Lung (tissue), 12 donors: ENCODE measurements around the gene FBXW10B. TPM values are rescaled to one million over a fixed set of nuclear protein-coding genes. Genes with fewer than 3 reads are reported as not detected.

Source experiments
- ATAC-seq: fragments of 200-7000 bp; cut with Tn5 transposase; one replicate; pipeline ENCODE4 v1.9.1; 2020; ENCODE audit warnings: moderate number of reproducible peaks; ENCODE audit not compliant: insufficient read depth, low FRiP score
- DNase-seq, 3 donors: peaks; one replicate each; pipeline ENCODE4 v3.0.0-alpha.2; 2013 to 2017
- H3K27ac ChIP-seq, 2 donors: one replicate each; pipeline ENCODE4 v1.5.1; 2013; ENCODE audit warnings: mild to moderate bottlenecking in 2 of 2, moderate library complexity in 2 of 2, control low read depth in 1 of 2, inconsistent platforms in 1 of 2, low read depth in 1 of 2, low read length in 1 of 2
- H3K27me3 ChIP-seq, 3 donors: one replicate each; pipeline ENCODE4 v1.5.1; 2013; ENCODE audit warnings: low read length in 2 of 3; ENCODE audit not compliant: control insufficient read depth in 3 of 3, insufficient read depth in 3 of 3
- H3K36me3 ChIP-seq, 4 donors: one replicate each; pipeline ENCODE4 v1.5.1; 2013; ENCODE audit warnings: low read length in 4 of 4, mild to moderate bottlenecking in 1 of 4, moderate library complexity in 1 of 4; ENCODE audit not compliant: control insufficient read depth in 4 of 4, insufficient read depth in 4 of 4
- H3K4me1 ChIP-seq, 5 donors: one replicate each; pipeline ENCODE4 v1.5.1; 2013; ENCODE audit warnings: low read length in 5 of 5, mild to moderate bottlenecking in 2 of 5, moderate library complexity in 1 of 5; ENCODE audit not compliant: control insufficient read depth in 5 of 5, insufficient read depth in 5 of 5
- H3K4me3 ChIP-seq: one replicate; pipeline ENCODE4 v1.5.1; 2013; ENCODE audit warnings: mild to moderate bottlenecking, control low read depth, moderate library complexity
- H3K9ac ChIP-seq, 2 donors: one replicate each; pipeline ENCODE4 v1.5.1; 2013; ENCODE audit warnings: low read length in 2 of 2, control low read depth in 1 of 2; ENCODE audit not compliant: insufficient read depth in 1 of 2
- H3K9me3 ChIP-seq, 4 donors: one replicate each; pipeline ENCODE4 v1.5.1; 2013; ENCODE audit warnings: low read length in 3 of 4, mild to moderate bottlenecking in 1 of 4, moderate library complexity in 1 of 4; ENCODE audit not compliant: control insufficient read depth in 4 of 4, insufficient read depth in 3 of 4
- WGBS, 2 donors: extraction: QIAGEN DNeasy Blood & Tissue Kit; methylation state at CpG; one replicate each; pipeline ENCODE4 v1.1.7; 2013; 5-methylcytosine and 5-hydroxymethylcytosine counted together
- polyA plus RNA-seq, 2 donors: library from polyadenylated mRNA; stranded (reverse); fragments of 200-250 nt; gene quantifications; one replicate each; pipeline ENCODE4 v1.2.1, GENCODE V29; 2013
- total RNA-seq, 2 donors: library from RNA; depleted of rRNA in 1 of 2; stranded (reverse); fragments of >200 nt in 1 of 2; gene quantifications; one replicate each; pipeline ENCODE4 v1.2.1, GENCODE V29; 2014 to 2021
- TF ChIP-seq, protein P1 (sequence below): IDR thresholded peaks from 2 replicates; pipeline ENCODE4 v1.5.1; 2012; ENCODE audit warnings: mild to moderate bottlenecking; ENCODE audit errors: control extremely low read depth, extremely low read depth
- donor health status: control.
- donor health status: control.
- donor health status: Bipolar disorder and iron deficiency.
- donor health status: healthy.
- donor health status: DM: yes; HTN: yes; CAD: no.

Gene FBXW10B
- total and polyA plus RNA-seq, 4 donors, result 1.00 to 2.4 (median 1.3) TPM

DNA sequence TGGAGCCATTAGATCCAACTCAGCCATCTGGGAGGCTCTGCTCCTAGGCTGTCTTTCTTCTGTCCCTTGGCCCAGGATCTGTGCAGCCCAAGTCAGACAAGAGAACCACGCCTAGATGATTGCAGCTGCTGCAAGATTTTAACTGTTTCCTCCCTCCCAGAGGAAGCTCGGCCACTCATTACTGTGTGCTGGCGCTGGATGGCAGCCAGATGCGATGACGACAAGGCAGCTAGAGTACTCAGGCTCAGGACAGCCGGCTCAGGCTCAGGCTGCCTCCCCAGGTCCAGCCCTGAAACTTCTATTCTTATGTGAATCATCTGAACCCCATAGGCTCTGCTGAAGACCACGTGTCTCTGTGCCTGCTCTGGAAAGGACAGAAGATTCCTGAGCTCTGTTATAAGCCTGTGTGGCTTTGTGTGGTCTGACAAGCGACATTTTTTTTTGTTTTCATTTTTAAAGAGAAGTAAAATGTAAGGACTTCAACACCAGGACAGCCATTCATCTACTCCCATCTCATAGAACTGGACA is 32.1 kb upstream of the FBXW10B start:
- Histone ChIP-seq H3K4me3 (peak overlapping the region; percentile 70), H3K9ac (peak overlapping the region; percentile 42 to 92), H3K9me3 (no peaks in the 10 kb centered on the region), H3K36me3 (no peaks in the 10 kb centered on the region), H3K27ac (peak overlapping the region; percentile 78 to 88), H3K27me3 (no peaks in the 10 kb centered on the region), H3K4me1 (peaks cover 0 to 26% (median 11%) of the 10 kb centered on the region in 5 donors)
- TF ChIP-seq, protein P1, sequence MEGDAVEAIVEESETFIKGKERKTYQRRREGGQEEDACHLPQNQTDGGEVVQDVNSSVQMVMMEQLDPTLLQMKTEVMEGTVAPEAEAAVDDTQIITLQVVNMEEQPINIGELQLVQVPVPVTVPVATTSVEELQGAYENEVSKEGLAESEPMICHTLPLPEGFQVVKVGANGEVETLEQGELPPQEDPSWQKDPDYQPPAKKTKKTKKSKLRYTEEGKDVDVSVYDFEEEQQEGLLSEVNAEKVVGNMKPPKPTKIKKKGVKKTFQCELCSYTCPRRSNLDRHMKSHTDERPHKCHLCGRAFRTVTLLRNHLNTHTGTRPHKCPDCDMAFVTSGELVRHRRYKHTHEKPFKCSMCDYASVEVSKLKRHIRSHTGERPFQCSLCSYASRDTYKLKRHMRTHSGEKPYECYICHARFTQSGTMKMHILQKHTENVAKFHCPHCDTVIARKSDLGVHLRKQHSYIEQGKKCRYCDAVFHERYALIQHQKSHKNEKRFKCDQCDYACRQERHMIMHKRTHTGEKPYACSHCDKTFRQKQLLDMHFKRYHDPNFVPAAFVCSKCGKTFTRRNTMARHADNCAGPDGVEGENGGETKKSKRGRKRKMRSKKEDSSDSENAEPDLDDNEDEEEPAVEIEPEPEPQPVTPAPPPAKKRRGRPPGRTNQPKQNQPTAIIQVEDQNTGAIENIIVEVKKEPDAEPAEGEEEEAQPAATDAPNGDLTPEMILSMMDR, result no peak
- ATAC-seq (peak; percentile 86), DNase-seq (peak; percentile 97 to 99 (median 99))
- 0 to 3% methylated on average over 8 of the region's 8 CpGs for WGBS, 2 donors

- H3K9ac ChIP-seq, result peak overlapping the region; percentile 42 to 92
- no peaks in the 10 kb centered on the region for H3K27me3 ChIP-seq
- ATAC-seq (no peak), DNase-seq (peak in 2 of 3 donors; percentile 40 to 48)
- H3K36me3 ChIP-seq, result no peaks in the 10 kb centered on the region
- peak overlapping the region; percentile 70 for H3K4me3 ChIP-seq
- peak overlapping the region; percentile 77 to 88 for H3K27ac ChIP-seq
- no peaks in the 10 kb centered on the region for H3K9me3 ChIP-seq
- peaks cover 0 to 26% (median 11%) of the 10 kb centered on the region in 5 donors for H3K4me1 ChIP-seq
- TF ChIP-seq, protein P1, result no peak
- 30 to 49% methylated on average over 14 of the region's 14 CpGs for WGBS, 2 donors
Observed at GRCh38 chr17:15650741-15651582, 31.5 kb upstream of the FBXW10B start.

GRCh38 chr17:15649861-15650421 is 30.4 kb upstream of the FBXW10B start:
- no peak for ATAC-seq
- TF ChIP-seq, protein P1, result no peak
- Histone ChIP-seq H3K27me3 (no peaks in the 10 kb centered on the region), H3K9ac (peak overlapping the region in 1 of 2 donors; percentile 92), H3K27ac (peak overlapping the region; percentile 63 to 81), H3K4me3 (peak overlapping the region; percentile 3), H3K36me3 (no peaks in the 10 kb centered on the region), H3K4me1 (peaks cover 0 to 27% (median 11%) of the 10 kb centered on the region in 5 donors), H3K9me3 (no peaks in the 10 kb centered on the region)
- 16 to 21% methylated on average over 6 of the region's 6 CpGs for WGBS, 2 donors
- peak in 2 of 3 donors; percentile 27 to 53 for DNase-seq
